ENCODE data around the gene MYPOP.
A peak's percentile ranks its signal among the peaks of the same experiment; 100 is the strongest.
"Not testable (repeated sequence)": the region's sequence is repeated elsewhere in the genome, so short reads cannot be mapped to it uniquely, and the experiment has no call there.

The MYPOP gene

DNA sequence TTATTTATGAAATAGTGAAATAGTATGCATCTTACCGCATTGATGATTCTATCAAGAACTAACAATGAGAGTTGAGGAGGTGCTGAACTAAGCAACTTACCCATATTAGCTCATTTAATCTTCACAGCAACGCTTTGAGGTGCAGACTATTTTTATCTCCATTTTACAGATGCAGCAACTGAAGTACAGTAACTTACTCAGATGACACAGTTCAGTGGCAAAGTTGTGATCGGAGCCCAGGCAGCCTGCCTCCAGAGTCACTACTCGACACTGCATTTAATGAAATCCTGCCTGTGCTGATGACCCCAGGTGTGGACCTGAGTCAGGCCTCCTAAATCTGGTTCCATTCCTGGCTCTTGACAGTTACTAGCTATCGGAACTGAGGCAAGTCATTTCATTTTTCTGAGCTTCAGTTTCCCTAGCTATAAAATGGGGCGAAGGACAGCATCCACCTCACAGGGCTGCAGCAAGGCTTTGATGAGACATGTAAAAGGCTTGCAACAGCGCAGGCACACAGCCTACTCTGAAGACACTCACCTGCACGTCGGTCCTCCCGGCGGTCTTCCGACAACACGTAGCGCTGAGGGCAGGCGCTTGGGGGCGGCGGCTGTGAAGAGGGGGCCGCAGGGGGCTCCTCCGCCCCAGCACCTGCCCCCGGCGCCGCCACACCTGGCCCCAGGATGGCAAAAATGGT is 1.5 kb downstream of the MYPOP start:
- TF ChIP-seq, protein P1, sequence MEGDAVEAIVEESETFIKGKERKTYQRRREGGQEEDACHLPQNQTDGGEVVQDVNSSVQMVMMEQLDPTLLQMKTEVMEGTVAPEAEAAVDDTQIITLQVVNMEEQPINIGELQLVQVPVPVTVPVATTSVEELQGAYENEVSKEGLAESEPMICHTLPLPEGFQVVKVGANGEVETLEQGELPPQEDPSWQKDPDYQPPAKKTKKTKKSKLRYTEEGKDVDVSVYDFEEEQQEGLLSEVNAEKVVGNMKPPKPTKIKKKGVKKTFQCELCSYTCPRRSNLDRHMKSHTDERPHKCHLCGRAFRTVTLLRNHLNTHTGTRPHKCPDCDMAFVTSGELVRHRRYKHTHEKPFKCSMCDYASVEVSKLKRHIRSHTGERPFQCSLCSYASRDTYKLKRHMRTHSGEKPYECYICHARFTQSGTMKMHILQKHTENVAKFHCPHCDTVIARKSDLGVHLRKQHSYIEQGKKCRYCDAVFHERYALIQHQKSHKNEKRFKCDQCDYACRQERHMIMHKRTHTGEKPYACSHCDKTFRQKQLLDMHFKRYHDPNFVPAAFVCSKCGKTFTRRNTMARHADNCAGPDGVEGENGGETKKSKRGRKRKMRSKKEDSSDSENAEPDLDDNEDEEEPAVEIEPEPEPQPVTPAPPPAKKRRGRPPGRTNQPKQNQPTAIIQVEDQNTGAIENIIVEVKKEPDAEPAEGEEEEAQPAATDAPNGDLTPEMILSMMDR (IDR thresholded peaks at IDR 0.05; ENCODE audit: control insufficient read depth, insufficient read depth, low read depth, low read length, missing control alignments) = no peak
- DNase-seq (ENCODE audit: low read depth) = no peak
- H3K4me3 ChIP-seq (ENCODE audit: control insufficient read depth, low read depth, low read length) = peak overlapping the region; percentile 92

- TF ChIP-seq, protein P1 (IDR thresholded peaks at IDR 0.05; ENCODE audit: control insufficient read depth, insufficient read depth, low read depth, low read length, missing control alignments) = no peak
- no peak overlapping the region for H3K4me3 ChIP-seq (ENCODE audit: control insufficient read depth, low read depth, low read length)
Measured at GRCh38 chr19:45899919-45900589, 2.4 kb downstream of the MYPOP start.

DNA sequence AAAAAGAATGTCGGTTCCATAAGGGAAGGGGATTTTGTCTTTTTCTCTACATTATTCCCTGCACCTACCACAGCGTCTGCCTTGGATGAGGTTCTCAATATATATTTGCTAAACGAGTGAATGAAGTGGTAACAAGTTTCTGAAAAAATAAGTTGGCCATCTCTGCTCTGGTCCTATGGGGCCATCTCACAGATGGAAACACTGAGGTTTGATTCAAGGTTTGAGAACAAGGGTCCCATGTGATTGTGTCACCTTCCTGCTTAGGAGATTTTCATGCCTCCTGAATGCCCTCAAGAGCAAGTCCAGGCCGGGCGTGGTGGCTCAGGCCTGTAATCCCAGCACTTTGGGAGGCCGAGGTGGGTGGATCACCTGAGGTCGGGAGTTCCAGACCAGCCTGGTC is 3.2 kb downstream of the MYPOP start:
- DNase-seq (ENCODE audit: low read depth) = no peak
- TF ChIP-seq, protein P1 (IDR thresholded peaks at IDR 0.05; ENCODE audit: control insufficient read depth, insufficient read depth, low read depth, low read length, missing control alignments) = no peak
- H3K4me3 ChIP-seq (ENCODE audit: control insufficient read depth, low read depth, low read length) = no peak overlapping the region

More at GRCh38 chr19:45899919-45900589, 2.4 kb downstream of the MYPOP start:
- no peak for DNase-seq (ENCODE audit: low read depth)

DNA sequence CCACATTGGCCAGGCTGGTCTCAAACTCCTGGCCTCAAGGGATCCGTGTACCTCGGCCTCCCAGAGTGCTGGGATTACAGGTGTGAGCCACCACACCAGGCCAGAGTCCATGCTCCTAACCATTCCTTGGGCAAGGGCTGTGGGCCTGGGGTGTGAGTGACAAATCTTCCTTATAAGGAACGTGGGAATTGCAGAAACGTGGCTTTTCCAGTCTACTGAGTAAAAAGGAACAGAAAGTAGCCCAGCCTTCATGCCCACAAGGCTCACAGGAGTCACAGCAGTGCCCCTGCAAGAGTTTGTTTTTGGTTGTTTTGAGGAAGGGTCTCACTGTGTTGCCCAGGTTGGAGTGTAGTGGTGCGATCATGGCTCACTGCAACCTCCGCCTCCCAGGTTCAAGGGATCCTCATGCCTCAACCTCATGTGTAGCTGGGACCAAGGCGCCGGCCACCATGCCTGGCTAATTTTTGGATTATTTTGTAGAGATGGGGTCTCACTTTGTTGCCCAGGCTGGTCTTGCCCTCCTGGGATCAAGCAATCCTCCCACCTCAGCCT is 5.1 kb downstream of the MYPOP start:
- TF ChIP-seq, protein P1 (IDR thresholded peaks at IDR 0.05; ENCODE audit: control insufficient read depth, insufficient read depth, low read depth, low read length, missing control alignments) = no peak
- no peak overlapping the region for H3K4me3 ChIP-seq (ENCODE audit: control insufficient read depth, low read depth, low read length)
- no peak for DNase-seq (ENCODE audit: low read depth)

GRCh38 chr19:45895983-45896599 is 6.3 kb downstream of the MYPOP start:
- H3K4me3 ChIP-seq (ENCODE audit: control insufficient read depth, low read depth, low read length); DNase-seq (ENCODE audit: low read depth): not testable (repeated sequence)

- H3K4me3 ChIP-seq (ENCODE audit: control insufficient read depth, low read depth, low read length) = no peak overlapping the region
- TF ChIP-seq, protein P1 (IDR thresholded peaks at IDR 0.05; ENCODE audit: control insufficient read depth, insufficient read depth, low read depth, low read length, missing control alignments) = no peak
- DNase-seq (ENCODE audit: low read depth) = no peak
Measured at GRCh38 chr19:45895519-45895972, 6.9 kb downstream of the MYPOP start.

DNA sequence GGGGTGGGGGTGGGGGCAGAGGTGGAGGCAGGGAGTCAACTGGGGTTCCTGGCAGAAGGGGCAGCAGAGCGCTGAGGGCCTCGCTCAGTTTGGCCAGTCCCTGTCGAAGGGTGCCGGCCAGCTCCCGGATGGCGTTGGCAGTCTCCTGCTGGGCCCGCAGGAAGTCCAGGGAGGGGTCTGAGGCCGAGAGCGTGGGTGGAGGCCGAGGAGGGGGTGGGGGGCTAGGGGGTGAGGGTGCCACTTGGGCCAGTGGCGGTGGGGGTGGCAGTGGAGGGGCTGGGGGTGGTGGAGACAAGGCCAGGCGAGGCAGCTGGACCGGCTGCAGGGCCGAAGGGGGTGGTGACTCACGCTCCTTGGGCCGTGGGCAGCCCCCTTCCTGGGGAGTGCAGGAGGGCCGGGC is 11.5 kb downstream of the MYPOP start:
- TF ChIP-seq, protein P1 (IDR thresholded peaks at IDR 0.05; ENCODE audit: control insufficient read depth, insufficient read depth, low read depth, low read length, missing control alignments) = no peak
- no peak for DNase-seq (ENCODE audit: low read depth)
- H3K4me3 ChIP-seq (ENCODE audit: control insufficient read depth, low read depth, low read length) = no peak overlapping the region

All from AG09309 (cell line).